Thyroid gland (tissue), 4 donors: ENCODE measurements around the gene ALDH8A1. TPM values are rescaled to one million over a fixed set of nuclear protein-coding genes. Genes with fewer than 3 reads are reported as not detected.

Source experiments
- DNase-seq, 2 donors: peaks; one replicate each; pipeline ENCODE4 v3.0.0-alpha.2; 2019
- H3K27ac ChIP-seq, 3 donors: fragments of 200-600 bp; sonication (generic); 1 replicate in 2 of 3; 2 replicates in 1 of 3; pipeline ENCODE4 v1.5.1; 2016 to 2019; ENCODE audit warnings: mild to moderate bottlenecking in 1 of 3, moderate library complexity in 1 of 3
- H3K27me3 ChIP-seq: fragments of 200-600 bp; sonication (generic); one replicate; pipeline ENCODE4 v1.5.1; 2019
- H3K36me3 ChIP-seq, 2 donors: fragments of 200-600 bp; sonication (generic); one replicate each; pipeline ENCODE4 v1.5.1; 2016 to 2019
- H3K4me1 ChIP-seq, 2 donors: fragments of 200-600 bp; sonication (generic); one replicate each; pipeline ENCODE4 v1.5.1; 2017 to 2019
- H3K4me3 ChIP-seq, 3 donors: fragments of 200-600 bp; sonication (generic); replicated peaks in 1 of 3; 1 replicate in 2 of 3; 2 replicates in 1 of 3; pipeline ENCODE4 v1.5.1; 2016; ENCODE audit warnings: mild to moderate bottlenecking in 1 of 3
- H3K9me3 ChIP-seq: fragments of 200-600 bp; sonication (generic); one replicate; pipeline ENCODE4 v1.5.1; 2017
- POLR2A ChIP-seq, 2 donors: fragments of 450-650 bp; IDR thresholded peaks; one replicate each; pipeline ENCODE4 v1.6.1; 2017; ENCODE audit warnings: antibody characterized with exemption in 2 of 2, mild to moderate bottlenecking in 2 of 2, moderate library complexity in 1 of 2
- WGBS, 2 donors: methylation state at CpG; one replicate each; pipeline ENCODE4 v1.1.5; 2017; 5-methylcytosine and 5-hydroxymethylcytosine counted together
- intact Hi-C: fragments of 100-400 bp; cut with DNase I; formaldehyde crosslinking; loops from one replicate; pipeline ENCODE4 v1.15.1; 2023
- total RNA-seq, 4 donors: library from RNA; depleted of rRNA; stranded (reverse); fragments of >200 nt; gene quantifications; one replicate each; pipeline ENCODE4 v1.2.3, GENCODE V29; 2016
- TF ChIP-seq, protein P1 (sequence below), 6 experiments: fragments of 200-600 bp in 3 of 6; fragments of 450-650 bp in 3 of 6; sonication (generic) in 3 of 6; IDR thresholded peaks; one replicate each; pipeline ENCODE4 v1.5.1; 2016 to 2019; ENCODE audit warnings: antibody characterized with exemption in 6 of 6, mild to moderate bottlenecking in 2 of 6, inconsistent platforms in 1 of 6, moderate library complexity in 1 of 6

The ALDH8A1 gene
- total RNA-seq, 4 donors from 2014 or later = 0.13 to 0.54 (median 0.33) TPM; not detected in 1

DNA sequence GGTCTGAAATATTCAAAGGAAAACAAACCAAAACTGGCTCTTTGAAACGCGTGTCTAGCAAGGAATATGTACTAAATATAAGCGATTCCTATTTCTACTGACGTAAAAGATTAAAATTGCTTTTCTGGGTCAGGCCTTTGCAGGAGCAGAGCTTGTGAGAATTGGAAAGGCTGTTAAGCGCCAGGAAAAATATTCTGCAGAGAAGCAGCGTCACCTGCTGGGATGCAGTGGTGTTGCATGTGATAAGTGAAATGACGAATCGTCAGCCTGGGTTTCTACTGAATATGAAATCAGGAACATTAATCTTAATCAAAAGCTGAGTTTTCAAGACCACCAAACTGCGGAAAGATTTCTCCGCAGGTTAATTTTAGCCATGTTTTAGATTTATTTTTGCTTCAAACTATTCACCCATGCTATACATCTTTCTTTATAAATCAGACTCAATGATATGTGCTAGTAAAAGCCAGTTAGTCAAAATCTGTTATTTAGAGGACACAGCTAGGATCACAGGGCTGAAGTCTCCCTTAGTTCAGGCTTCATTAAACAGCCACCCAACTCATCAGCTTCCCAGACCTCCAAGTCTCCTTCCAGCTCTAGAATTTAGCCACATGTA lies 67.4 kb downstream of the ALDH8A1 start:
- DNase-seq = peak; percentile 62 to 70
- Histone ChIP-seq H3K27ac (no peak overlapping the region), H3K4me1 (peaks cover 0 to 6% of the 10 kb centered on the region in 2 donors), H3K36me3 (no peaks in the 10 kb centered on the region), H3K27me3 (no peaks in the 10 kb centered on the region), H3K4me3 (no peak overlapping the region), H3K9me3 (no peaks in the 10 kb centered on the region)
- WGBS, 2 donors = 7 to 8% methylated on average over 10 of the region's 10 CpGs
- TF ChIP-seq, protein P1, sequence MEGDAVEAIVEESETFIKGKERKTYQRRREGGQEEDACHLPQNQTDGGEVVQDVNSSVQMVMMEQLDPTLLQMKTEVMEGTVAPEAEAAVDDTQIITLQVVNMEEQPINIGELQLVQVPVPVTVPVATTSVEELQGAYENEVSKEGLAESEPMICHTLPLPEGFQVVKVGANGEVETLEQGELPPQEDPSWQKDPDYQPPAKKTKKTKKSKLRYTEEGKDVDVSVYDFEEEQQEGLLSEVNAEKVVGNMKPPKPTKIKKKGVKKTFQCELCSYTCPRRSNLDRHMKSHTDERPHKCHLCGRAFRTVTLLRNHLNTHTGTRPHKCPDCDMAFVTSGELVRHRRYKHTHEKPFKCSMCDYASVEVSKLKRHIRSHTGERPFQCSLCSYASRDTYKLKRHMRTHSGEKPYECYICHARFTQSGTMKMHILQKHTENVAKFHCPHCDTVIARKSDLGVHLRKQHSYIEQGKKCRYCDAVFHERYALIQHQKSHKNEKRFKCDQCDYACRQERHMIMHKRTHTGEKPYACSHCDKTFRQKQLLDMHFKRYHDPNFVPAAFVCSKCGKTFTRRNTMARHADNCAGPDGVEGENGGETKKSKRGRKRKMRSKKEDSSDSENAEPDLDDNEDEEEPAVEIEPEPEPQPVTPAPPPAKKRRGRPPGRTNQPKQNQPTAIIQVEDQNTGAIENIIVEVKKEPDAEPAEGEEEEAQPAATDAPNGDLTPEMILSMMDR (IDR thresholded peaks at IDR 0.05) = peak; percentile 78 to 97 (median 92)
- no peak for TF ChIP-seq POLR2A (IDR thresholded peaks at IDR 0.05)
- intact Hi-C loops = loop anchor here (5.0 to 10.0 kb wide), 2 partner anchors 725 to 758 kb away; no protein-coding TSS in a partner anchor

DNA sequence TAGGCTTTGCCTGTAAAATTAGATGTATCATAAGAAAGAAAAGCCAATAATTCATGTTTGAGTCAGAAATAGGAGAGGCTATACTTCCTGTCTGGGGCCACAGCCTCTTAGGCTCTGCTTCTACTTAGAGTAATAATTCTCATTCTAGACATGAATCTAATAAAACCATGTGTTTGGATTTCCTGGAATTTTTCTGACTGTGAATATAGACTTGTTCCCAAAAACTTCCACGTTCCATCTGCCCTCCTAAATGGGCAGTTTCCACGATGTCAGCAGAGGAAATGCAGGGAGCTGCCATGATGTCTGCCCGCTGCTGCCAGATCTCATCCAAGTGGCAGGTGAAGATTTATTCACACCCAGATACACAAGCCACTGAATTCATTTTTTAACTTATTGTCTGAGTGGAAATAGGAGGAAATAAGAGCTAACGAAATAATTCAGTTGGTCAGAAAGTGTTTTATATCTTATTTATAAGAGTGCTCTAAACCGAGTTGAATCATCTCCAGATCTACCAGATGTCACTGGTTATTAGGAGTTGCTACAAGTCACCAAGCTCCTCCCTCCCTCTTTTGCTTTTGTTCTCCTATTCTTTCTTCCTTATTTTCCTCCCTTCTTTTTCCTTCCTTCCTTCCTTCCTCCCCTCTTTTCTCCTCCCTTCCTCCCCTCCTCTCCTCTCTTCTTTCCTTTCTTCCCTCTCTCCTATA lies 69.3 kb downstream of the ALDH8A1 start:
- intact Hi-C loops = loop anchor here (5.0 to 10.0 kb wide), 2 partner anchors 723 to 756 kb away; no protein-coding TSS in a partner anchor
- Histone ChIP-seq H3K4me3 (no peak overlapping the region), H3K27ac (no peak overlapping the region), H3K4me1 (peaks cover 0 to under 1% of the 10 kb centered on the region in 2 donors), H3K36me3 (no peaks in the 10 kb centered on the region), H3K9me3 (no peaks in the 10 kb centered on the region), H3K27me3 (no peaks in the 10 kb centered on the region)
- DNase-seq = no peak
- TF ChIP-seq, protein P1 (IDR thresholded peaks at IDR 0.05) = no peak
- TF ChIP-seq POLR2A (IDR thresholded peaks at IDR 0.05) = no peak
- WGBS, 2 donors = 79 to 81% methylated on average over 5 of the region's 5 CpGs

DNA sequence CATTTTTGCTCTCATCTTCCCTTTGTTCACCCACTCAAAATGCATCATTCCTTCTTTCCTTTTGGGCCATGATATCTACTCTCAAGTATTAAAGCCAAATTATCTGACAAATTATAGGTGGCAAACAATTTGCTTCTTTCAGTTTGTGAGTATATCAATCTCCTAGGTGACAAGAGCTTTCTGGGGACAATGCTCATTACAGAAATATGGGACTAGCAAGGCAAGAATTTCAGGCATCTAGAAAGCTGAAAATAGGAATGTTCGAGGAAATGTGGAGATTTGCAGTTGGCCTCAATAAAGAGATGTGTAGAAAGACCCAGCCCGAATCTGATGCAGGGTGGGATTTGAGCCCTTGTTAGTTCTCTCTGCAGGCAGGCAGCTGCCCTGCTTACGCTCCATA lies 71.8 kb downstream of the ALDH8A1 start:
- H3K36me3 ChIP-seq = no peaks in the 10 kb centered on the region
- no peaks in the 10 kb centered on the region for H3K9me3 ChIP-seq
- no peaks in the 10 kb centered on the region for H3K4me1 ChIP-seq
- DNase-seq = no peak
- 86 to 90% methylated on average over 3 of the region's 3 CpGs for WGBS, 2 donors
- intact Hi-C loops = no loop called here
- H3K4me3 ChIP-seq = no peak overlapping the region
- no peaks in the 10 kb centered on the region for H3K27me3 ChIP-seq
- TF ChIP-seq, protein P1 (IDR thresholded peaks at IDR 0.05) = no peak
- TF ChIP-seq POLR2A (IDR thresholded peaks at IDR 0.05) = no peak
- no peak overlapping the region for H3K27ac ChIP-seq

DNA sequence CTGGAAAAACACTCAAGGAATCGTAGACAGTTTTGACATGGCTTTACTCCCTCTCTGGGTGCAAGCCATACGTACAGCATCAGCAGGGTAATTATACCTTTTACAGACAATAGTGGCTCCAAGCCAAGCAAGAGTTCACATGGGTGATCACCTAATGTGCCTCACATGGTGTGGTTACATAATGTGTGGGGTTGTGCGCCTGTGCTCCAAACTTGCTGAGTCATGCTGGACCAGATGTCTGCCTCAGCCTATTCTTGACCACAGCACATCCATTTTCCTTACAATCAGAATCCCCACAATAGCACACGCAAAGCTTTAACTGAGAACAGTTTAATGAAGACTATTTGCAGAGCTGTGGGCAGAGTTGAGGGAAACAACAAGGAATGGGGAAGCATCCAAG lies 74.5 kb downstream of the ALDH8A1 start:
- no peaks in the 10 kb centered on the region for H3K36me3 ChIP-seq
- H3K4me1 ChIP-seq = no peaks in the 10 kb centered on the region
- 97 to 98% methylated on average over 4 of the region's 4 CpGs for WGBS, 2 donors
- no peak overlapping the region for H3K4me3 ChIP-seq
- no peak for DNase-seq
- H3K27me3 ChIP-seq = no peaks in the 10 kb centered on the region
- intact Hi-C loops = no loop called here
- H3K9me3 ChIP-seq = no peaks in the 10 kb centered on the region
- TF ChIP-seq POLR2A (IDR thresholded peaks at IDR 0.05) = no peak
- TF ChIP-seq, protein P1 (IDR thresholded peaks at IDR 0.05) = no peak
- H3K27ac ChIP-seq = no peak overlapping the region
